ENCODE results near the gene GREB1L. TPM values are rescaled to one million over a fixed set of nuclear protein-coding genes. Genes with fewer than 3 reads are reported as not detected.

The GREB1L gene
- total and polyA plus RNA-seq, 11 donors, result 4.0 to 21.5 (median 9.0) TPM

- DNase-seq (no peak), ATAC-seq (no peak)
- no peak overlapping the region for H3K27ac ChIP-seq
- no peaks in the 10 kb centered on the region for H3K27me3 ChIP-seq
- no peaks in the 10 kb centered on the region for H3K36me3 ChIP-seq
- H3K9me3 ChIP-seq, result no peaks in the 10 kb centered on the region
- WGBS, 4 donors, result 54 to 70% (median 61%) methylated on average over 7 of the region's 7 CpGs
- H3K4me3 ChIP-seq, result no peak overlapping the region
- intact Hi-C loops (cut with DNase I), result loop anchor here in 3 of 10 donors (10.0 kb wide), 2 partner anchors 51 to 59 kb away; no protein-coding TSS in a partner anchor
- TF ChIP-seq POLR2A (IDR thresholded peaks at IDR 0.05) (no peak), CTCF (IDR thresholded peaks at IDR 0.05) (no peak)
- H3K4me1 ChIP-seq, result no peaks in the 10 kb centered on the region
Observed at GRCh38 chr18:21345840-21346239, 103.8 kb downstream of the GREB1L start.

- Histone ChIP-seq H3K4me1 (peaks cover 0 to 6% (median 0%) of the 10 kb centered on the region in 12 donors), H3K27me3 (no peaks in the 10 kb centered on the region), H3K27ac (no peak overlapping the region), H3K4me3 (no peak overlapping the region), H3K9me3 (no peaks in the 10 kb centered on the region), H3K36me3 (no peaks in the 10 kb centered on the region)
- DNase-seq, result no peak
- intact Hi-C loops (cut with DNase I), result loop anchor here in 3 of 10 donors (10.0 kb wide), 3 partner anchors 45 to 115 kb away; partner anchors contain the start of gene GREB1L (in 1 of the 3)
- no peak for ATAC-seq
- TF ChIP-seq CTCF (IDR thresholded peaks at IDR 0.05), result no peak
- TF ChIP-seq POLR2A (IDR thresholded peaks at IDR 0.05), result no peak
Observed at GRCh38 chr18:21359746-21360145, 117.7 kb downstream of the GREB1L start.

- H3K9me3 ChIP-seq, result no peaks in the 10 kb centered on the region
- no peak for DNase-seq
- TF ChIP-seq CTCF (IDR thresholded peaks at IDR 0.05) (no peak), POLR2A (IDR thresholded peaks at IDR 0.05) (no peak)
- no peak overlapping the region for H3K4me3 ChIP-seq
- peak overlapping the region in 1 of 12 donors; percentile 2 for H3K27ac ChIP-seq
- ATAC-seq, result peak in 1 of 4 donors; percentile 41
- no peaks in the 10 kb centered on the region for H3K27me3 ChIP-seq
- no peaks in the 10 kb centered on the region for H3K36me3 ChIP-seq
- H3K4me1 ChIP-seq, result peaks cover 0 to 6% (median 0%) of the 10 kb centered on the region in 12 donors
- intact Hi-C loops (cut with DNase I), result loop anchor here in 2 of 10 donors (10.0 kb wide), 2 partner anchors 47 to 117 kb away; partner anchors contain the start of gene GREB1L (in 1 of the 2)
Observed at GRCh38 chr18:21361307-21361880, 119.4 kb downstream of the GREB1L start.

- intact Hi-C loops (cut with DNase I), result loop anchor here in 2 of 10 donors (10.0 kb wide), 2 partner anchors 48 to 118 kb away; partner anchors contain the start of gene GREB1L (in 1 of the 2)
- no peak for TF ChIP-seq POLR2A (IDR thresholded peaks at IDR 0.05)
- TF ChIP-seq CTCF (IDR thresholded peaks at IDR 0.05), result no peak
- Histone ChIP-seq H3K4me3 (no peak overlapping the region), H3K27me3 (no peaks in the 10 kb centered on the region), H3K4me1 (peaks cover 0 to 6% (median 0%) of the 10 kb centered on the region in 12 donors), H3K36me3 (no peaks in the 10 kb centered on the region), H3K27ac (peak overlapping the region in 1 of 12 donors; percentile 8), H3K9me3 (no peaks in the 10 kb centered on the region)
- 38 to 67% (median 58%) methylated on average over 1 of the region's 1 CpG for WGBS, 4 donors
- ATAC-seq (no peak), DNase-seq (no peak)
Observed at GRCh38 chr18:21362831-21363230, 120.8 kb downstream of the GREB1L start.
